Liver (tissue), 9 donors: ENCODE measurements around the gene MAPRE2. TPM values are rescaled to one million over a fixed set of nuclear protein-coding genes. Genes with fewer than 3 reads are reported as not detected.
A peak's percentile ranks its signal among the peaks of the same experiment; 100 is the strongest.

Experiments used
- DNase-seq: peaks from one replicate; pipeline ENCODE4 v3.0.0-alpha.2; 2017; ENCODE audit warnings: low spot score
- H3K27ac ChIP-seq, 2 donors: one replicate each; pipeline ENCODE4 v1.7.0; 2013; ENCODE audit warnings: inconsistent platforms in 2 of 2, low read length in 2 of 2, control low read depth in 1 of 2, low read depth in 1 of 2, mild to moderate bottlenecking in 1 of 2
- H3K27me3 ChIP-seq, 4 donors: one replicate each; pipeline versions ENCODE4 v1.6.1 to v1.7.0; 2013; ENCODE audit warnings: low read length in 3 of 4, inconsistent platforms in 1 of 4, mild to moderate bottlenecking in 1 of 4, moderate library complexity in 1 of 4; ENCODE audit not compliant: control insufficient read depth in 4 of 4, insufficient read depth in 4 of 4
- H3K36me3 ChIP-seq, 4 donors: one replicate each; pipeline versions ENCODE4 v1.6.1 to v1.7.0; 2013; ENCODE audit warnings: low read length in 3 of 4, mild to moderate bottlenecking in 3 of 4, low read depth in 1 of 4, moderate library complexity in 1 of 4; ENCODE audit not compliant: control insufficient read depth in 4 of 4, insufficient read depth in 3 of 4
- H3K4me1 ChIP-seq, 4 donors: one replicate each; pipeline versions ENCODE4 v1.6.1 to v1.7.0; 2013; ENCODE audit warnings: low read length in 3 of 4, mild to moderate bottlenecking in 3 of 4, moderate library complexity in 1 of 4; ENCODE audit not compliant: control insufficient read depth in 4 of 4, insufficient read depth in 4 of 4
- H3K4me3 ChIP-seq, 3 donors: one replicate each; pipeline versions ENCODE4 v1.6.1 to v1.7.0; 2013; ENCODE audit warnings: low read length in 3 of 3, control low read depth in 1 of 3, low read depth in 1 of 3, mild to moderate bottlenecking in 1 of 3
- H3K9ac ChIP-seq, 2 donors: one replicate each; pipeline ENCODE4 v1.7.0; 2013; ENCODE audit warnings: low read length in 2 of 2, mild to moderate bottlenecking in 2 of 2, moderate library complexity in 2 of 2, control low read depth in 1 of 2, low read depth in 1 of 2
- H3K9me3 ChIP-seq, 4 donors: one replicate each; pipeline versions ENCODE4 v1.6.1 to v1.7.0; 2013; ENCODE audit warnings: low read length in 3 of 4; ENCODE audit not compliant: control insufficient read depth in 4 of 4
- EGR1 ChIP-seq, 2 donors: IDR thresholded peaks; 2 replicates each; pipeline ENCODE4 v1.6.1; 2016 to 2018; ENCODE audit warnings: antibody characterized with exemption in 2 of 2, low read depth in 2 of 2
- FOXA1 ChIP-seq: IDR thresholded peaks from 2 replicates; pipeline ENCODE4 v1.6.1; 2016; ENCODE audit warnings: antibody characterized with exemption
- FOXA2 ChIP-seq: IDR thresholded peaks from 2 replicates; pipeline ENCODE4 v1.6.1; 2016; ENCODE audit warnings: antibody characterized with exemption
- GABPA ChIP-seq, 2 donors: IDR thresholded peaks in 1 of 2; conservative IDR thresholded peaks in 1 of 2; 2 replicates each; pipeline ENCODE4 v1.6.1; 2016; ENCODE audit warnings: antibody characterized with exemption in 2 of 2, mild to moderate bottlenecking in 1 of 2, moderate library complexity in 1 of 2
- HNF4A ChIP-seq, 2 donors: conservative IDR thresholded peaks; 2 replicates each; pipeline ENCODE4 v1.6.1; 2016; ENCODE audit warnings: antibody characterized with exemption in 2 of 2, mild to moderate bottlenecking in 2 of 2
- HNF4G ChIP-seq: IDR thresholded peaks from 2 replicates; pipeline ENCODE4 v1.6.1; 2016; ENCODE audit warnings: antibody characterized with exemption
- JUND ChIP-seq, 2 donors: IDR thresholded peaks; 2 replicates each; pipeline ENCODE4 v1.6.1; 2016; ENCODE audit warnings: antibody characterized with exemption in 2 of 2
- NR2F2 ChIP-seq: IDR thresholded peaks from 2 replicates; pipeline ENCODE4 v1.6.1; 2016; ENCODE audit warnings: antibody characterized with exemption
- RAD21 ChIP-seq, 2 donors: IDR thresholded peaks; 2 replicates each; pipeline ENCODE4 v1.6.1; 2016; ENCODE audit warnings: antibody characterized with exemption in 2 of 2, mild to moderate bottlenecking in 2 of 2
- RXRA ChIP-seq, 2 donors: IDR thresholded peaks; 2 replicates each; pipeline ENCODE4 v1.6.1; 2017 to 2018; ENCODE audit warnings: antibody characterized with exemption in 2 of 2, mild to moderate bottlenecking in 1 of 2
- SP1 ChIP-seq: IDR thresholded peaks from 2 replicates; pipeline ENCODE4 v1.6.1; 2018; ENCODE audit warnings: antibody characterized with exemption, mild to moderate bottlenecking
- TAF1 ChIP-seq: conservative IDR thresholded peaks from 2 replicates; pipeline ENCODE4 v1.6.1; 2016; ENCODE audit warnings: antibody characterized with exemption, mild to moderate bottlenecking
- YY1 ChIP-seq: IDR thresholded peaks from 2 replicates; pipeline ENCODE4 v1.6.1; 2016; ENCODE audit warnings: antibody characterized with exemption, mild to moderate bottlenecking
- WGBS: extraction: QIAGEN DNeasy Blood & Tissue Kit; methylation state at CpG from one replicate; pipeline ENCODE4 v1.1.7; 2013; 5-methylcytosine and 5-hydroxymethylcytosine counted together
- polyA plus RNA-seq, 2 donors: library from polyadenylated mRNA; stranded (reverse) in 1 of 2; unstranded in 1 of 2; fragments of 200-250 nt in 1 of 2; fragments of >200 nt in 1 of 2; fragmentation: Nextera tagmentation in 1 of 2; extraction: Ambion mirVana in 1 of 2; gene quantifications; one replicate each; pipeline versions ENCODE4 v1.2.1 to v1.2.3, GENCODE V29; 2013 to 2015
- total RNA-seq, 2 donors: library from RNA; depleted of rRNA; stranded (reverse); fragments of >200 nt; gene quantifications; one replicate each; pipeline ENCODE4 v1.2.3, GENCODE V29; 2014
- TF ChIP-seq, protein P1 (sequence below): IDR thresholded peaks from 2 replicates; pipeline ENCODE4 v1.6.1; 2016; ENCODE audit warnings: antibody characterized with exemption
- TF ChIP-seq, protein P2 (sequence below): IDR thresholded peaks from 2 replicates; pipeline ENCODE4 v1.6.1; 2016; ENCODE audit warnings: antibody characterized with exemption
- TF ChIP-seq, protein P3 (sequence below): IDR thresholded peaks from 2 replicates; pipeline ENCODE4 v1.6.1; 2016; ENCODE audit warnings: antibody characterized with exemption
- TF ChIP-seq, protein P4 (sequence below): IDR thresholded peaks from 2 replicates; pipeline ENCODE4 v1.6.1; 2016; ENCODE audit warnings: antibody characterized with exemption, mild to moderate bottlenecking
- TF ChIP-seq, protein P5 (sequence below): fragments of 150-350 bp; IDR thresholded peaks from 2 replicates; pipeline ENCODE4 v1.5.1; 2017; ENCODE audit warnings: improper control_type of control experiment, low read depth, low read length; ENCODE audit not compliant: missing input control
- donor health status: healthy.
- donor health status: healthy.
- donor health status: healthy.
- donor health status: healthy.
- donor health status: healthy.

Gene MAPRE2
- total and polyA plus RNA-seq, 4 donors = 7.9 to 12.8 (median 11.0) TPM

DNA sequence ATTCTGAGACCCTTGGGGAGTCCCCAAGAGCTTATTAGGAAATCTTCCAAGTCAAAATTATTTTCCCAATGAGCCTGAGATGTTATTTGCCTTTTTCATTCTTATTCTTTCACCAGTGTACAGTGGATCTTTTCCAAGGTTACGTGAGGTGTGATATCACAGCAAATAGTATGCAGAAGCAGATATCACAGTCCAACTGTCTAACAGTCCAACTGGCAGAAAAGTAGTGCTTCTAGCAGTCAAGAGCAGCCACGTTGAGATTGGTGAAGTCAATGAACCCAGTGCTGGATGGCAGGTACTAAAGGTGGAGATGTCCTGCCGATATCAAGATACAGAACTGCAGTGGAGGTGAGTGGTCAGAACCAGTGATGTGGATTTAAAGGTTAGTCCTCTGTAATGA lies 120.7 kb downstream of the MAPRE2 start:
- TF ChIP-seq HNF4A (conservative IDR thresholded peaks at IDR 0.05) = peak; percentile 58 to 73
- TF ChIP-seq, protein P1, sequence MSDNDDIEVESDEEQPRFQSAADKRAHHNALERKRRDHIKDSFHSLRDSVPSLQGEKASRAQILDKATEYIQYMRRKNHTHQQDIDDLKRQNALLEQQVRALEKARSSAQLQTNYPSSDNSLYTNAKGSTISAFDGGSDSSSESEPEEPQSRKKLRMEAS = no peak
- TF ChIP-seq RXRA (IDR thresholded peaks at IDR 0.05) = peak; percentile 13 to 39
- TF ChIP-seq, protein P2, sequence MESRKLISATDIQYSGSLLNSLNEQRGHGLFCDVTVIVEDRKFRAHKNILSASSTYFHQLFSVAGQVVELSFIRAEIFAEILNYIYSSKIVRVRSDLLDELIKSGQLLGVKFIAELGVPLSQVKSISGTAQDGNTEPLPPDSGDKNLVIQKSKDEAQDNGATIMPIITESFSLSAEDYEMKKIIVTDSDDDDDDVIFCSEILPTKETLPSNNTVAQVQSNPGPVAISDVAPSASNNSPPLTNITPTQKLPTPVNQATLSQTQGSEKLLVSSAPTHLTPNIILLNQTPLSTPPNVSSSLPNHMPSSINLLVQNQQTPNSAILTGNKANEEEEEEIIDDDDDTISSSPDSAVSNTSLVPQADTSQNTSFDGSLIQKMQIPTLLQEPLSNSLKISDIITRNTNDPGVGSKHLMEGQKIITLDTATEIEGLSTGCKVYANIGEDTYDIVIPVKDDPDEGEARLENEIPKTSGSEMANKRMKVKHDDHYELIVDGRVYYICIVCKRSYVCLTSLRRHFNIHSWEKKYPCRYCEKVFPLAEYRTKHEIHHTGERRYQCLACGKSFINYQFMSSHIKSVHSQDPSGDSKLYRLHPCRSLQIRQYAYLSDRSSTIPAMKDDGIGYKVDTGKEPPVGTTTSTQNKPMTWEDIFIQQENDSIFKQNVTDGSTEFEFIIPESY = no peak
- Histone ChIP-seq H3K4me1 (peaks cover 0 to 5% (median 3%) of the 10 kb centered on the region in 4 donors), H3K27me3 (no peaks in the 10 kb centered on the region), H3K4me3 (no peak overlapping the region), H3K27ac (no peak overlapping the region), H3K36me3 (no peaks in the 10 kb centered on the region), H3K9me3 (no peaks in the 10 kb centered on the region), H3K9ac (no peak overlapping the region)
- no peak for DNase-seq
- WGBS = 27% methylated on average over 3 of the region's 3 CpGs

DNA sequence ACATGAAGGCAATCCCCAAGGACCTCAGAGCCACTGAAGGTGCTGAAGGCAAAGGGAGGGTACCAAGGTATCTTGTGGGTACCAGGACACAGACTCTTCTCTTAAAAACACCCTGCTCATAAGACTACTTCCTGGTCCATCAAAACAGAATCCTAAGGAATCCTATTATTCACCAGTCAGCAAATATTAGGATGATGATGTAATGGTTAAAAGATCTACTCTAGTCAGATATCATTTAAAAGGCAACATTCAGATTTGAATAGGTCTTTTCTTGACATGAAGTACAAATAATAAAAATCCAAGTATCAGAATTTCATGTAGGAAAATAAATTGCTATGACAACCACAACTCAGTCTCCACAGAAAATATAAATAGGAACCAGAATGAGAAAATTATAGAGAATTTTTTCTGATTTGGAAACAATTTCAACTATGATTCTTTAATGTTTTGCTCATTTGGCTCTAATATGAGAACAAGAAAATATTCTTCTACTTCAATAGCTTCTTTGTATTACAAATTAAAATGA lies 121.9 kb downstream of the MAPRE2 start:
- H3K4me1 ChIP-seq = peaks cover 0 to 5% (median 3%) of the 10 kb centered on the region in 4 donors
- H3K27me3 ChIP-seq = no peaks in the 10 kb centered on the region
- DNase-seq = no peak
- no peaks in the 10 kb centered on the region for H3K9me3 ChIP-seq
- no peak for TF ChIP-seq NR2F2
- TF ChIP-seq YY1 = no peak
- TF ChIP-seq RAD21 (IDR thresholded peaks at IDR 0.05) = no peak
- no peak for TF ChIP-seq JUND (IDR thresholded peaks at IDR 0.05)
- no peak for TF ChIP-seq FOXA2
- TF ChIP-seq HNF4G = no peak
- TF ChIP-seq GABPA (IDR thresholded peaks at IDR 0.05 in 1 of 2, conservative IDR thresholded peaks at IDR 0.05 in 1 of 2) = no peak
- TF ChIP-seq HNF4A (conservative IDR thresholded peaks at IDR 0.05) = no peak
- no peak for TF ChIP-seq TAF1
- no peak for TF ChIP-seq EGR1 (IDR thresholded peaks at IDR 0.05; ENCODE audit: low read depth in 2 of 2)
- no peak for TF ChIP-seq SP1
- no peak for TF ChIP-seq FOXA1
- TF ChIP-seq, protein P3, sequence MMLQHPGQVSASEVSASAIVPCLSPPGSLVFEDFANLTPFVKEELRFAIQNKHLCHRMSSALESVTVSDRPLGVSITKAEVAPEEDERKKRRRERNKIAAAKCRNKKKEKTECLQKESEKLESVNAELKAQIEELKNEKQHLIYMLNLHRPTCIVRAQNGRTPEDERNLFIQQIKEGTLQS = no peak
- TF ChIP-seq, protein P4, sequence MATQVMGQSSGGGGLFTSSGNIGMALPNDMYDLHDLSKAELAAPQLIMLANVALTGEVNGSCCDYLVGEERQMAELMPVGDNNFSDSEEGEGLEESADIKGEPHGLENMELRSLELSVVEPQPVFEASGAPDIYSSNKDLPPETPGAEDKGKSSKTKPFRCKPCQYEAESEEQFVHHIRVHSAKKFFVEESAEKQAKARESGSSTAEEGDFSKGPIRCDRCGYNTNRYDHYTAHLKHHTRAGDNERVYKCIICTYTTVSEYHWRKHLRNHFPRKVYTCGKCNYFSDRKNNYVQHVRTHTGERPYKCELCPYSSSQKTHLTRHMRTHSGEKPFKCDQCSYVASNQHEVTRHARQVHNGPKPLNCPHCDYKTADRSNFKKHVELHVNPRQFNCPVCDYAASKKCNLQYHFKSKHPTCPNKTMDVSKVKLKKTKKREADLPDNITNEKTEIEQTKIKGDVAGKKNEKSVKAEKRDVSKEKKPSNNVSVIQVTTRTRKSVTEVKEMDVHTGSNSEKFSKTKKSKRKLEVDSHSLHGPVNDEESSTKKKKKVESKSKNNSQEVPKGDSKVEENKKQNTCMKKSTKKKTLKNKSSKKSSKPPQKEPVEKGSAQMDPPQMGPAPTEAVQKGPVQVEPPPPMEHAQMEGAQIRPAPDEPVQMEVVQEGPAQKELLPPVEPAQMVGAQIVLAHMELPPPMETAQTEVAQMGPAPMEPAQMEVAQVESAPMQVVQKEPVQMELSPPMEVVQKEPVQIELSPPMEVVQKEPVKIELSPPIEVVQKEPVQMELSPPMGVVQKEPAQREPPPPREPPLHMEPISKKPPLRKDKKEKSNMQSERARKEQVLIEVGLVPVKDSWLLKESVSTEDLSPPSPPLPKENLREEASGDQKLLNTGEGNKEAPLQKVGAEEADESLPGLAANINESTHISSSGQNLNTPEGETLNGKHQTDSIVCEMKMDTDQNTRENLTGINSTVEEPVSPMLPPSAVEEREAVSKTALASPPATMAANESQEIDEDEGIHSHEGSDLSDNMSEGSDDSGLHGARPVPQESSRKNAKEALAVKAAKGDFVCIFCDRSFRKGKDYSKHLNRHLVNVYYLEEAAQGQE = no peak
- TF ChIP-seq, protein P5, sequence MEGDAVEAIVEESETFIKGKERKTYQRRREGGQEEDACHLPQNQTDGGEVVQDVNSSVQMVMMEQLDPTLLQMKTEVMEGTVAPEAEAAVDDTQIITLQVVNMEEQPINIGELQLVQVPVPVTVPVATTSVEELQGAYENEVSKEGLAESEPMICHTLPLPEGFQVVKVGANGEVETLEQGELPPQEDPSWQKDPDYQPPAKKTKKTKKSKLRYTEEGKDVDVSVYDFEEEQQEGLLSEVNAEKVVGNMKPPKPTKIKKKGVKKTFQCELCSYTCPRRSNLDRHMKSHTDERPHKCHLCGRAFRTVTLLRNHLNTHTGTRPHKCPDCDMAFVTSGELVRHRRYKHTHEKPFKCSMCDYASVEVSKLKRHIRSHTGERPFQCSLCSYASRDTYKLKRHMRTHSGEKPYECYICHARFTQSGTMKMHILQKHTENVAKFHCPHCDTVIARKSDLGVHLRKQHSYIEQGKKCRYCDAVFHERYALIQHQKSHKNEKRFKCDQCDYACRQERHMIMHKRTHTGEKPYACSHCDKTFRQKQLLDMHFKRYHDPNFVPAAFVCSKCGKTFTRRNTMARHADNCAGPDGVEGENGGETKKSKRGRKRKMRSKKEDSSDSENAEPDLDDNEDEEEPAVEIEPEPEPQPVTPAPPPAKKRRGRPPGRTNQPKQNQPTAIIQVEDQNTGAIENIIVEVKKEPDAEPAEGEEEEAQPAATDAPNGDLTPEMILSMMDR = no peak
- TF ChIP-seq, protein P1 = no peak
- TF ChIP-seq, protein P2 = no peak
- H3K9ac ChIP-seq = no peak overlapping the region
- no peaks in the 10 kb centered on the region for H3K36me3 ChIP-seq
- H3K27ac ChIP-seq = no peak overlapping the region
- no peak overlapping the region for H3K4me3 ChIP-seq
